Activated B cell treated with CpG ODN at 0.5 μM for 24 hours (primary cell): ENCODE data around the gene RAX2. TPM values are rescaled to one million over a fixed set of nuclear protein-coding genes. Genes with fewer than 3 reads are reported as not detected.

Source experiments
- ATAC-seq: fragments of 200-7000 bp; cut with Tn5 transposase; one replicate; pipeline ENCODE4 v1.10.0; 2021; ENCODE audit warnings: low read depth, mild to moderate bottlenecking, moderate library complexity
- CTCF ChIA-PET: fragments of 350-600 bp; sonication (Branson Sonifier 250); formaldehyde crosslinking; loops from one replicate; lab custom pipeline; 2021; ENCODE audit warnings: antibody characterized with exemption; lab: Charles Lee
- POLR2A ChIA-PET: fragments of 350-600 bp; sonication (Branson Sonifier 250); formaldehyde crosslinking; loops from one replicate; lab custom pipeline; 2021; ENCODE audit warnings: antibody characterized with exemption; lab: Charles Lee
- DNase-seq: peaks from one replicate; pipeline ENCODE4 v3.0.0; 2022
- H3K27ac Mint-ChIP-seq: one replicate; pipeline ENCODE4 v1.8.0; 2020; ENCODE audit warnings: mixed read lengths
- H3K27me3 Mint-ChIP-seq: one replicate; pipeline ENCODE4 v1.8.0; 2021; ENCODE audit warnings: mixed read lengths
- H3K36me3 Mint-ChIP-seq: one replicate; pipeline ENCODE4 v1.8.0; 2021; ENCODE audit warnings: low read depth, mixed read lengths
- H3K4me1 Mint-ChIP-seq: one replicate; pipeline ENCODE4 v1.8.0; 2021; ENCODE audit warnings: mixed read lengths
- H3K4me3 Mint-ChIP-seq: one replicate; pipeline ENCODE4 v1.8.0; 2020; ENCODE audit warnings: mild to moderate bottlenecking, mixed read lengths
- H3K9me3 Mint-ChIP-seq: one replicate; pipeline ENCODE4 v1.8.0; 2020; ENCODE audit warnings: mixed read lengths
- CTCF ChIP-seq: fragments of 200-600 bp; IDR thresholded peaks from one replicate; pipeline ENCODE4 v1.8.0; 2022; ENCODE audit warnings: antibody characterized with exemption, mild to moderate bottlenecking
- intact Hi-C: fragments of 100-400 bp; cut with micrococcal nuclease; formaldehyde crosslinking; loops from one replicate; pipeline ENCODE4 v1.15.1; 2024
- total RNA-seq: library from RNA; stranded (reverse); gene quantifications from 2 replicates; pipeline ENCODE4 v1.2.3, GENCODE V29; 2022

The RAX2 gene
- total RNA-seq, 1 donor from 2014 or later = not detected

DNA sequence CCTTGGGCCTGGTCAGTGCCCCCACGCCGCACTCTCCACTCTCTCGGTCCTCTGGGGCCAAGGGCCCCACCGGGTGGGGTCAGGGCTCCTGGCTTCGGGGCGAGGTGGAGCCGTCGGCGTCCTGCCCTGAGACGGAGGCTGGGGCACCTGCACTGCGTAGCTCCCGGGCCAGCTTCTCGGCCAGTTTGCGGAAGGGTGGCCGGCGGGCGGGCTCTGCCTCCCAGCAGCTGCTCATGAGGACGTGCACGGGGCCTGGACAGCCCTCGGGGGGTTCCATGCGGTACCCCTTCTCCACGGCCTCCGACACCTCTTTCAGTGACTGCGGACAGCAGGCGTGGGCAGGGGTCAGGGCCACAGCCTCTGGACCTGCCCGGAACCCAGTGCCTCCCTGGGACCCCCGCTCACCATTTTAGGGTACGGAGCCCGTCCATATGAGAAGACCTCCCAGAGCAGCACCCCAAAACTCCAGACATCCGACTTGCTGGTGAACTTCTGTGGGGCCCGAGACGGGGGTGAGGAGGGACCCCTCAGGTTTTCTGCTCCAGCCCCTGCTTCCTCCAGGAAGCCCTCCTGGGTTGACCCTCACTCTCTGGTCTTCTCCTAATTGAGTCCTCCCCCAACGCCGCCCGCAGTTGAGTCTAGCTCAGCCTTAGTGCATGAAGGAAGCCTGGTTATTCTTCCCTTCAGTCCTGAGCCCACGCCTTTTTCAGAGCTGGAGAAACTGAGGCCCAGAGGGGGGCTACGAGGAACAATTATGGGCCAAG, 6.3 kb upstream of the RAX2 start:
- ATAC-seq = no peak
- CTCF ChIA-PET = no interaction called here
- Mint-ChIP-seq H3K27ac (no peak overlapping the region), H3K4me3 (no peak overlapping the region), H3K36me3 (peaks cover 10% of the 10 kb centered on the region), H3K27me3 (no peaks in the 10 kb centered on the region), H3K9me3 (peaks cover 13% of the 10 kb centered on the region), H3K4me1 (no peaks in the 10 kb centered on the region)
- POLR2A ChIA-PET = interaction anchor here (0.7 to 1.7 kb wide), 2 partner anchors 16 to 70 kb away, joined by 3 to 6 read pairs; partner anchors contain the start of gene MRPL54
- no peak for DNase-seq
- no peak for TF ChIP-seq CTCF
- intact Hi-C loops = no loop called here

DNA sequence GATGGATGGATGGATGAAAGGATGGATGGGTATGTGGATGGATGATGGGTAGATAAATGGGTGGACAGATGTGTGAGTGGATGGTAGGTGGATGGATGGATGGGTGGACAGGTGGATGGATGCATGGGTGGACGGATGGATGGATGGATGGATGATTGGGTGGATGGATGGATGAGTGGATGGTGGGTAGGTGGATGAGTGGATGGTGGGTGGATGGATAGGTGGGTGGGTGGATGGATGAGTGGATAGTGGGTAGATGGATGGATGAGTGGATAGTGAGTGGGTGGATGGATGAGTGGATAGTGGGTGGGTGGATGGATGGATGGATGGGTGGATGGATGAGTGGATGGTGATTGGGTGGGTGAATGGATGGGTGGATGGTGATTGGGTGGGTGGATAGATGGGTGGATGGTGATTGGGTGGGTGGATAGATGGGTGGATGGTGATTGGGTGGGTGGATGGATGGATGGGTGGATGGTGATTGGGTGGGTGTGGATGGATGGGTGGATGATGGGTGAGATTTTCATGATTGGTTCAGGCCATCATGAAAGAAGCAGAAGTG, 4.5 kb upstream of the RAX2 start:
- ChIA-PET CTCF (no interaction called here), POLR2A (no interaction called here)
- DNase-seq = no peak
- no peak for TF ChIP-seq CTCF
- Mint-ChIP-seq H3K27ac (no peak overlapping the region), H3K27me3 (no peaks in the 10 kb centered on the region), H3K9me3 (peaks cover 4% of the 10 kb centered on the region), H3K4me3 (no peak overlapping the region), H3K4me1 (no peaks in the 10 kb centered on the region), H3K36me3 (peaks cover 3% of the 10 kb centered on the region)
- intact Hi-C loops = no loop called here
- no peak for ATAC-seq

GRCh38 chr19:3775831-3776230, 3.8 kb upstream of the RAX2 start:
- TF ChIP-seq CTCF = no peak
- Mint-ChIP-seq H3K27ac (no peak overlapping the region), H3K4me3 (no peak overlapping the region), H3K36me3 (peaks cover 4% of the 10 kb centered on the region), H3K9me3 (no peaks in the 10 kb centered on the region), H3K4me1 (no peaks in the 10 kb centered on the region), H3K27me3 (no peaks in the 10 kb centered on the region)
- ATAC-seq (no peak), DNase-seq (no peak)
- POLR2A ChIA-PET = no interaction called here
- intact Hi-C loops = no loop called here
- CTCF ChIA-PET = no interaction called here

- POLR2A ChIA-PET = interaction anchor here (1.2 kb wide), 1 partner anchor 13 kb away, joined by 3 read pairs; the partner anchor contains the start of gene MRPL54
- no peak overlapping the region for H3K4me3 Mint-ChIP-seq
- H3K36me3 Mint-ChIP-seq = peaks cover 4% of the 10 kb centered on the region
- CTCF ChIA-PET = no interaction called here
- TF ChIP-seq CTCF = no peak
- no peaks in the 10 kb centered on the region for H3K4me1 Mint-ChIP-seq
- no peak overlapping the region for H3K27ac Mint-ChIP-seq
- intact Hi-C loops = no loop called here
- no peak for DNase-seq
- no peaks in the 10 kb centered on the region for H3K27me3 Mint-ChIP-seq
- ATAC-seq = no peak
- no peaks in the 10 kb centered on the region for H3K9me3 Mint-ChIP-seq
These were observed 3.3 kb upstream of the RAX2 start for GRCh38 chr19:3775374-3775711.

GRCh38 chr19:3774621-3775373, 2.8 kb upstream of the RAX2 start:
- ChIA-PET CTCF (no interaction called here), POLR2A (interaction anchor here (1.2 kb wide), 1 partner anchor 12 kb away, joined by 3 read pairs; the partner anchor contains the start of gene MRPL54)
- no peaks in the 10 kb centered on the region for H3K4me1 Mint-ChIP-seq
- H3K4me3 Mint-ChIP-seq = no peak overlapping the region
- H3K36me3 Mint-ChIP-seq = peaks cover 7% of the 10 kb centered on the region
- H3K27me3 Mint-ChIP-seq = no peaks in the 10 kb centered on the region
- DNase-seq (no peak), ATAC-seq (no peak)
- H3K27ac Mint-ChIP-seq = no peak overlapping the region
- no peak for TF ChIP-seq CTCF
- intact Hi-C loops = no loop called here
- H3K9me3 Mint-ChIP-seq = no peaks in the 10 kb centered on the region
